GM19023 (cell line): ENCODE measurements around the gene LGALS14.

Experiments
- ATAC-seq: cut with Tn5 transposase; IDR thresholded peaks from one replicate; pipeline ENCODE4 v1.9.1; 2021; ENCODE audit warnings: mild to moderate bottlenecking, moderate library complexity; ENCODE audit not compliant: unreplicated experiment

LGALS14 gene

DNA sequence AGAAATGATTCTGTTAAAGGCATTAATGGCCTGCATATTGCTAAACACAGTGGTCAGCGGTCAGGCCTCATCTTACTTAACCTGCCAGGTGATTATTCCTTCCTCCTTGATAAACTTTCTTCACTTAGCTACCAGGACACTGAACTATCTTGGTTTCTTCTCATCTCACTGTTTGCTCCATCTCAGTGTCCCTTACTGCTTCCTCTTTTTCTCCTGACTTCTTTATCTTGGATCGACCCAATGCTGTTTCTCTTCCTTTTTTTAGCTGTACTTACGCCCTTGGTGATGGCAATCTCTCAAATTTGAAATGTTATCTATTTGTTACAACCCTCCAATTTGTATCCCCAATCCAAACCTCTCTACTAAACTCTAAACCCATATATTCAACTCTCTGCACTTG, 41.4 kb downstream of the LGALS14 start:
- ATAC-seq, result no peak

DNA sequence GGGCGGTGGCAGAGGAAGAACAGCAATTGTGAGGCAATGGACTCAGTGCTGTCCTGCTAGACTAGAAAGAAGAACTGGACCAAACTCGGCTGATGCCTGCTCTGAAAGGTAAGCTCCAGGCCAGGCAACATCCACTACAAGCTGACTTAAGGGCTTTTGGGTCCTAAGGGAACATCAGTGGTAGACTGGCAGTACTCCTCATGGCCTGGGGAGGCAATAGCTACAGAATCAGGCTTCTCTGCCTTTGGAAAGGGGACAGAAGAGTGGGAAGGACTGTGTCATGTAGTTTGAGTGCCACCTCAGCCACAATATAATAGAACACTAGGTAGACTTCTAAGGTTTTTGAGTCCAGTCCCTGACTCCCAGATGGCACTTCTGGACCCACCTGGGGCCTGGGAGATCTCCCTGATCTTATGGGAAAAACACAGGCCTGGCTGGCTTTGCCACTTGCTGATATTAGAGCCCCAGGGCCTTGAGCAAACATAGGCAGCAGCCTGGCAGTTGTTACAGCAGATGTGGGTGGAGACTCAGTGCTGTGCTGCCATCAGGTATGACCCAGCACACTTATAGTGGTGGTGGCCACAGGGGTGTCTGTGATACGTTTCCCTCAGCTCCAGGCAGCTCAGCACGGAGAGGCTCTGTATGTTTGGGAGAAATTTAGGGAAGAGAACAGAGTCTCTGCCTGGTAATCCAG, 42.7 kb downstream of the LGALS14 start:
- no peak for ATAC-seq

DNA sequence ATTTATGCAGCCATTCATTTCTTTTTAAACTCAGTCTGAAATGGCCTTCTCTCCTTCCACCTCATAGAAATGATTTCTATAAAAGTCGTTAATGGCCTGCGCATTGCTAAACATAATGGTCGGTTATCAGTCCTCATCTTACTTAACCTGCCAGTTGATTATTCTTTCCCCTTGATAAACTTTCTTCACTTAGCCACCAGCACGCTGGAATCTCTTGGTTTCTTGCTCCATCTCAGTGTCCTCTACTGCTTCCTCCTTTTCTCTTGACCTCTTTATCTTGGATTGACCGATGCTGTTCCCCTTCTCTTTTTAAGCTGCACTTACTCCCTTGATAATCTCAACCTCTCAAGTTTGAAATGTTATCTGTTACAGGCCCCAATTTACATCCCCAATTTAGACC, 45.7 kb downstream of the LGALS14 start:
- ATAC-seq, result no peak

DNA sequence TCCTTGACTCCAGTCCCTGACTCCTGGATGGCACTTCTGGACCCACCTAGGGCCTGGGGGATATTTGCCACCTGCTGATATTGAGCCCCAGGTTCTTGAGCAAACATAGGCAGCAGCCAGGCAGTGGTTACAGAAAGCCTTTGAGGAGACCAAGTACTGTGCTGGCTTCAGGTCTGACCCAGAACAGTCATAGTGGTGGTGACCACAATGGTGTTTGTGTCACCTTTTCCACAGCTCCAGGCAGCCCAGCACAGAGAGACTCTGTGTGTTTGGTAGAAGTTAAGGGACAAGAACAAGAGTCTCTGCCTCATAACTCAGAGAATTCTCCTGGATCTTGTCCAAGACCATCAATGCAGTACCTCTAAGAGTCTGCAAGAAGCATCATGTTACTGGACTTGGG, 48.1 kb downstream of the LGALS14 start:
- no peak for ATAC-seq

DNA sequence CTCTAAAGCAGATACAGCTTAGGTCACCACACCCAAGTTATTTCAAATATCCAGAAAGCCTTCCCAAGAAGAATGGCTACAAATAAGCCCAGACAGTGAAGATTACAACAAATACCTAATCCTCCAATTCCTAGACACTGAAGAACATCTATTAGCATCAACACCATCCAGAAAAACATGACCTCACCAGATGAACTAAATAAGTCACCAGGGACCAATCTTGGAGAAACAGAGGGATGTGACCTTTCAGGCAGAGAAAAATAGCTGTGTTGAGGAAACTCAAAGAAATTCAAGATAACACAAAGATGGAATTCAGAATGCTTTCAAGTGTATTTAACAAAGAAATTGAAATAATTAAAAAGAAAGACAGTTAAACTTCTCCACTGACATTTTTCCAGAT, 48.5 kb downstream of the LGALS14 start:
- no peak for ATAC-seq

DNA sequence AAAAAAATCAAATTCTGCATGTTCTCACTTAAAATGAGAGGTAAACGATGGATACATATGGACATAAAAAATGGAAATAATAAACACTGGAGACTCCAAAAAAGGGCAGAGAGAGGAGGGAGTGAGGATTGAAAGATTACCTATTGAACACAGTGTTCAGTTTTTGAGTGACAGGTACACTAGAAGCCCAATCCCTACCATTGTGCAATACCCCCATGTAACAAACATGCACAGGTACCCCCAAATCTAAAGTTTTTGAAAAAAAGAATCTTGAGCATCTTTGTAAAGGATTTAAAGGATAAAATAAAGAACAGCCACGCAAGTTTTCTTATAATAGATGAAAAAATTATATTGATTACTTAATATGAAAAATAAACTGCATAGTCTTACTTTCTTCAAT, 50.3 kb downstream of the LGALS14 start:
- no peak for ATAC-seq

DNA sequence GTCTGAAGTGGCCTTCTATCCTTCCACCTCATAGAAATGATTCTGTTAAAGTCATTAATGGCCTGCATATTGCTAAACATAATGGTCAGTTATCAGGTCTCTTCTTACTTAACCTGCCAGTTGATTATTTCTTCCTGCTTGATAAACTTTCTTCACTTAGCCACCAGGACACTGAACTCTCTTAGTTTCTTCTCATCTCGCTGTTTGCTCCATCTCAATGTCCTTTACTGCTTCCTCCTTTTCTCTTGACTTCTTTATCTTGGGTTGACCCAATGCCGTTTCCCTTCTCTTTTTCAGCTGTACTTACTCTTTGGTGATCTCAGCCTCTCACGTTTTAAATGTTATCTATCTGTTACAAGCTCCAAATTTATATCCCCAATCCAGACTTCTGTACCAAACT, 50.7 kb downstream of the LGALS14 start:
- ATAC-seq, result no peak
